OCI-LY7 (cell line): ENCODE measurements around the gene SEC61A1. TPM values are rescaled to one million over a fixed set of nuclear protein-coding genes. Genes with fewer than 3 reads are reported as not detected.

ENCODE experiments used
- BruUV-seq: library from RNA; stranded (reverse); fragments of 400-500 nt; replicated peaks from 2 replicates; lab custom pipeline; 2021; lab: Mats Ljungman, UMichigan
- CTCF ChIA-PET: fragments of 300-600 bp; sonication (Branson Sonifier 250); formaldehyde crosslinking; loops from one replicate; lab custom pipeline; 2022; ENCODE audit warnings: antibody characterized with exemption; ENCODE audit not compliant: unreplicated experiment; lab: Charles Lee
- POLR2A ChIA-PET: fragments of 300-600 bp; sonication (Branson Sonifier 250); formaldehyde crosslinking; loops from one replicate; lab custom pipeline; 2022; ENCODE audit warnings: antibody characterized with exemption; lab: Charles Lee
- DNase-seq: peaks from one replicate; pipeline ENCODE4 v3.0.0-alpha.2; 2015; ENCODE audit warnings: low spot score
- H2AFZ ChIP-seq: fragments of 200-600 bp; sonication (generic), shearing (Covaris generic); 2 replicates; pipeline ENCODE4 v1.6.1; 2014; ENCODE audit warnings: mild to moderate bottlenecking, antibody characterized with exemption, low read length, moderate library complexity
- H3K27ac ChIP-seq: fragments of 200-600 bp; sonication (generic); 2 replicates; pipeline ENCODE4 v1.5.1; 2014; ENCODE audit warnings: mixed run types, low read depth, mild to moderate bottlenecking, moderate library complexity, low read length, inconsistent platforms; ENCODE audit not compliant: poor library complexity, severe bottlenecking
- H3K36me3 ChIP-seq: fragments of 200-600 bp; sonication (generic); 2 replicates; pipeline ENCODE4 v1.6.1; 2014; ENCODE audit warnings: mild to moderate bottlenecking, antibody characterized with exemption, low read length, moderate library complexity, mixed read lengths; ENCODE audit not compliant: insufficient read depth
- H3K4me1 ChIP-seq: fragments of 200-600 bp; sonication (generic); 2 replicates; pipeline ENCODE4 v1.5.1; 2014; ENCODE audit warnings: mild to moderate bottlenecking, low read length; ENCODE audit not compliant: insufficient read depth, poor library complexity, severe bottlenecking
- H3K4me2 ChIP-seq: fragments of 200-600 bp; sonication (generic); 2 replicates; pipeline ENCODE4 v1.6.1; 2014; ENCODE audit warnings: mild to moderate bottlenecking, low read length
- H3K4me3 ChIP-seq: fragments of 200-600 bp; sonication (generic); 2 replicates; pipeline ENCODE4 v1.5.1; 2014; ENCODE audit warnings: mild to moderate bottlenecking, low read depth, low read length; ENCODE audit not compliant: poor library complexity, severe bottlenecking
- H3K79me2 ChIP-seq: fragments of 200-600 bp; sonication (generic); 2 replicates; pipeline ENCODE4 v1.6.1; 2016; ENCODE audit warnings: low read depth, mild to moderate bottlenecking, low read length, moderate library complexity, mixed read lengths; ENCODE audit not compliant: insufficient read depth
- H3K9me2 ChIP-seq: fragments of 200-600 bp; sonication (generic); 2 replicates; pipeline ENCODE4 v1.6.1; 2016; ENCODE audit warnings: mild to moderate bottlenecking, low read length, mixed read lengths; ENCODE audit not compliant: insufficient read depth
- H3K9me3 ChIP-seq: fragments of 200-600 bp; sonication (generic); 2 replicates; pipeline ENCODE4 v1.6.1; 2014; ENCODE audit warnings: mild to moderate bottlenecking, mixed run types, low read length, mixed read lengths
- H4K20me1 ChIP-seq: fragments of 200-600 bp; sonication (generic); 2 replicates; pipeline ENCODE4 v1.6.1; 2014; ENCODE audit warnings: mild to moderate bottlenecking, antibody characterized with exemption, low read length, moderate library complexity, mixed read lengths; ENCODE audit not compliant: insufficient read depth
- CTCF ChIP-seq: fragments of 200-600 bp; sonication (generic); conservative IDR thresholded peaks from 2 replicates; pipeline ENCODE4 v1.5.1; 2014; ENCODE audit warnings: mild to moderate bottlenecking, antibody characterized with exemption, low read length, moderate library complexity, mixed read lengths
- EZH2phosphoT487 ChIP-seq: fragments of 200-600 bp; sonication (generic); IDR thresholded peaks from 2 replicates; pipeline ENCODE4 v1.6.1; 2018; ENCODE audit warnings: low read depth, borderline replicate concordance, mild to moderate bottlenecking, mixed run types, antibody characterized with exemption, low read length, moderate library complexity, mixed read lengths
- intact Hi-C: fragments of 100-400 bp; cut with micrococcal nuclease; formaldehyde crosslinking; loops from one replicate; pipeline ENCODE4 v1.10.0; 2022; ENCODE audit not compliant: unreplicated experiment
- total RNA-seq, 2 experiments: library from RNA; depleted of rRNA in 1 of 2; stranded (reverse); fragments of >200 nt in 1 of 2; shearing (Covaris generic) in 1 of 2; gene quantifications; 2 replicates each; pipeline ENCODE4 v1.2.3, GENCODE V29; 2014 to 2022

Gene SEC61A1
- total RNA-seq, 2 experiments from 2014 or later, result 85.2 to 133 TPM

GRCh38 chr3:128040660-128041059, 11.6 kb upstream of the SEC61A1 start:
- H3K4me3 ChIP-seq, result no peak overlapping the region
- POLR2A ChIA-PET, result interaction anchor here (0.6 kb wide), 1 partner anchor 940 kb away, joined by 3 read pairs; no protein-coding TSS in a partner anchor
- no peaks in the 10 kb centered on the region for H3K9me3 ChIP-seq

GRCh38 chr3:128041344-128041743, 10.9 kb upstream of the SEC61A1 start:
- TF ChIP-seq EZH2phosphoT487 (no peak), CTCF (no peak)
- no peaks in the 10 kb centered on the region for H4K20me1 ChIP-seq
- H3K4me1 ChIP-seq, result no peaks in the 10 kb centered on the region
- H3K79me2 ChIP-seq, result no peaks in the 10 kb centered on the region
- H3K36me3 ChIP-seq, result no peaks in the 10 kb centered on the region
- H3K9me2 ChIP-seq, result no peaks in the 10 kb centered on the region
- BruUV-seq, result no TSS peak
- H3K27ac ChIP-seq, result no peak overlapping the region
- intact Hi-C loops, result no loop called here
- no peak for DNase-seq
- H3K4me2 ChIP-seq, result no peak overlapping the region
- no peak overlapping the region for H2AFZ ChIP-seq
- ChIA-PET CTCF (no interaction called here), POLR2A (interaction anchor here (1.1 kb wide), 1 partner anchor 9 kb away, joined by 3 read pairs; no protein-coding TSS in a partner anchor)
- no peaks in the 10 kb centered on the region for H3K9me3 ChIP-seq
- no peak overlapping the region for H3K4me3 ChIP-seq

More at GRCh38 chr3:128040660-128041059, 11.6 kb upstream of the SEC61A1 start:
- Histone ChIP-seq H3K4me1 (no peaks in the 10 kb centered on the region), H2AFZ (no peak overlapping the region), H3K79me2 (no peaks in the 10 kb centered on the region), H4K20me1 (no peaks in the 10 kb centered on the region), H3K4me2 (no peak overlapping the region), H3K9me2 (no peaks in the 10 kb centered on the region), H3K36me3 (no peaks in the 10 kb centered on the region), H3K27ac (no peak overlapping the region)
- intact Hi-C loops, result no loop called here
- TF ChIP-seq EZH2phosphoT487, result no peak
- no peak for TF ChIP-seq CTCF
- BruUV-seq, result no TSS peak
- CTCF ChIA-PET, result no interaction called here
- no peak for DNase-seq

- no peak overlapping the region for H3K4me2 ChIP-seq
- POLR2A ChIA-PET, result no interaction called here
Measured at GRCh38 chr3:128050597-128050996, 1.6 kb upstream of the SEC61A1 start.

More at GRCh38 chr3:128050597-128050996, 1.6 kb upstream of the SEC61A1 start:
- H3K9me3 ChIP-seq, result no peaks in the 10 kb centered on the region
- BruUV-seq, result no TSS peak
- H4K20me1 ChIP-seq, result peaks cover 19% of the 10 kb centered on the region
- CTCF ChIA-PET, result no interaction called here
- H3K4me1 ChIP-seq, result peaks cover 30% of the 10 kb centered on the region
- no peak for TF ChIP-seq EZH2phosphoT487
- no peak for DNase-seq
- no peak overlapping the region for H2AFZ ChIP-seq
- H3K27ac ChIP-seq, result no peak overlapping the region
- peaks cover 32% of the 10 kb centered on the region for H3K79me2 ChIP-seq
- no peaks in the 10 kb centered on the region for H3K9me2 ChIP-seq
- peaks cover 29% of the 10 kb centered on the region for H3K36me3 ChIP-seq
- intact Hi-C loops, result loop anchor here (5.0 kb wide), 3 partner anchors 72 to 458 kb away; partner anchors contain the start of genes RUVBL1 and TPRA1
- H3K4me3 ChIP-seq, result no peak overlapping the region
